Ovary (tissue), 9 donors: Measurements from ENCODE around the gene LHCGR. TPM values are rescaled to one million over a fixed set of nuclear protein-coding genes. Genes with fewer than 3 reads are reported as not detected.

ENCODE experiments used
- DNase-seq, 5 donors: peaks; one replicate each; pipeline ENCODE4 v3.0.0-alpha.2; 2019 to 2020
- H3K27ac ChIP-seq, 2 donors: fragments of 200-600 bp; one replicate each; pipeline versions ENCODE4 v1.5.1 to v1.8.0; 2019 to 2022
- H3K27me3 ChIP-seq: fragments of 200-600 bp; one replicate; pipeline ENCODE4 v1.8.0; 2022
- H3K36me3 ChIP-seq: fragments of 200-600 bp; sonication (generic); one replicate; pipeline ENCODE4 v1.5.1; 2019
- H3K4me1 ChIP-seq: one replicate; pipeline ENCODE4 v1.8.1; 2013; ENCODE audit warnings: mild to moderate bottlenecking, moderate library complexity; ENCODE audit not compliant: insufficient read depth
- H3K4me3 ChIP-seq: fragments of 200-600 bp; sonication (generic); one replicate; pipeline ENCODE4 v1.5.1; 2017
- H3K9me3 ChIP-seq, 2 donors: fragments of 200-600 bp in 1 of 2; sonication (generic) in 1 of 2; one replicate each; pipeline versions ENCODE4 v1.5.1 to v1.8.1; 2013 to 2019; ENCODE audit warnings: mild to moderate bottlenecking in 1 of 2, moderate library complexity in 1 of 2
- EP300 ChIP-seq: sonication (generic); formaldehyde crosslinking; IDR thresholded peaks from one replicate; pipeline ENCODE4 v1.6.1; 2017; ENCODE audit warnings: antibody characterized with exemption
- POLR2A ChIP-seq: fragments of 450-650 bp; IDR thresholded peaks from one replicate; pipeline ENCODE4 v1.6.1; 2017; ENCODE audit warnings: antibody characterized with exemption, mild to moderate bottlenecking, moderate library complexity
- WGBS, 3 donors: extraction: QIAGEN DNeasy Blood & Tissue Kit in 1 of 3; methylation state at CpG; one replicate each; pipeline versions ENCODE4 v1.1.5 to v1.1.7; 2013 to 2017; 5-methylcytosine and 5-hydroxymethylcytosine counted together
- intact Hi-C, 4 donors: fragments of 100-400 bp; cut with DNase I; formaldehyde crosslinking; loops; one replicate each; pipeline versions ENCODE4 v1.11.0 to v1.15.1; 2022 to 2023
- polyA plus RNA-seq, 2 donors: library from polyadenylated mRNA; stranded (reverse); fragments of 200-250 nt in 1 of 2; fragments of 350-450 nt in 1 of 2; fragmentation: Illumina TruSeq in 1 of 2; extraction: RNeasy Lipid Tissue Mini Kit (QIAGEN cat#74804) in 1 of 2; gene quantifications; one replicate each; pipeline ENCODE4 v1.2.3, GENCODE V29; 2013 to 2014
- small RNA-seq: library from RNA; depleted of rRNA; stranded (forward); fragments of <200 nt; gene quantifications from one replicate; pipeline ENCODE3, GENCODE V24; 2016
- total RNA-seq, 7 donors: library from RNA; depleted of rRNA in 2 of 7; stranded (reverse); fragments of >200 nt in 2 of 7; fragmentation: NEBNext Ultra II Directional in 3 of 7; extraction: Animal tissue kit (Norgen Biotek cat#: 25700) in 3 of 7; gene quantifications; one replicate each; pipeline versions ENCODE4 v1.1.0 to v1.2.4, GENCODE V29; 2016 to 2023
- TF ChIP-seq, protein P1 (sequence below), 3 donors: fragments of 450-650 bp in 2 of 3; fragments of 200-600 bp in 1 of 3; IDR thresholded peaks; one replicate each; pipeline versions ENCODE4 v1.5.1 to v1.8.0; 2016 to 2022; ENCODE audit warnings: antibody characterized with exemption in 3 of 3, mild to moderate bottlenecking in 1 of 3
- donor health status: DM: no; HTN: no; CAD: no; lungs with moderate emphysema.
- donor health status: DM: no; HTN: no; CAD: no.
- donor health status: Bipolar disorder and iron deficiency.
- donor health status: DM: yes; HTN: yes; CAD: no.
- donor health status: DM: no; HTN: no; CAD: no.
- donor health status: DM: yes; HTN: yes; CAD: no.

LHCGR gene
- total and polyA plus RNA-seq, 9 donors, result 0.35 to 91.2 (median 1.7) TPM

DNA sequence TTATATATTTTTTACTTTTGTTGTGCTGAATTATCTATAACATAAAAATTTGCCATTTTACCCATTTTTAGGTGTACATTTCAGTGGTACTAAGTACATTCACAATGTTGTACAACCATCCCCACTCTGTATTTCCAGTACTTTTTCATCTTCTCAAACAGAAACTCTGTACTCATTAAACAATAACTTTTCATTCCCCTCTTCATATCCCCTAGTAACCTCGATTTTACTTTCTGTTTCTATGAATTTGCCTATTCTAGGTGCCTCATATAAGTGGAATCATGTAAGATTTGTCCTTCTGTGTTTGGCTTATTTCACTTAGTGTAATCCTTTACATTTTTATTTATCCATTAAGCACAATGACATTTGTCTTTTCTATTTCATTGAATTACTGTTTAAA is 86.5 kb downstream of the LHCGR start:
- intact Hi-C loops, result no loop called here
- DNase-seq, result no peak
- 84 to 85% (median 85%) methylated on average over 1 of the region's 1 CpG for WGBS, 3 donors
- Histone ChIP-seq H3K4me1 (no peaks in the 10 kb centered on the region), H3K27ac (no peak overlapping the region), H3K36me3 (no peaks in the 10 kb centered on the region), H3K27me3 (no peaks in the 10 kb centered on the region), H3K4me3 (no peak overlapping the region), H3K9me3 (no peaks in the 10 kb centered on the region)
- TF ChIP-seq POLR2A (no peak), EP300 (no peak)
- TF ChIP-seq, protein P1, sequence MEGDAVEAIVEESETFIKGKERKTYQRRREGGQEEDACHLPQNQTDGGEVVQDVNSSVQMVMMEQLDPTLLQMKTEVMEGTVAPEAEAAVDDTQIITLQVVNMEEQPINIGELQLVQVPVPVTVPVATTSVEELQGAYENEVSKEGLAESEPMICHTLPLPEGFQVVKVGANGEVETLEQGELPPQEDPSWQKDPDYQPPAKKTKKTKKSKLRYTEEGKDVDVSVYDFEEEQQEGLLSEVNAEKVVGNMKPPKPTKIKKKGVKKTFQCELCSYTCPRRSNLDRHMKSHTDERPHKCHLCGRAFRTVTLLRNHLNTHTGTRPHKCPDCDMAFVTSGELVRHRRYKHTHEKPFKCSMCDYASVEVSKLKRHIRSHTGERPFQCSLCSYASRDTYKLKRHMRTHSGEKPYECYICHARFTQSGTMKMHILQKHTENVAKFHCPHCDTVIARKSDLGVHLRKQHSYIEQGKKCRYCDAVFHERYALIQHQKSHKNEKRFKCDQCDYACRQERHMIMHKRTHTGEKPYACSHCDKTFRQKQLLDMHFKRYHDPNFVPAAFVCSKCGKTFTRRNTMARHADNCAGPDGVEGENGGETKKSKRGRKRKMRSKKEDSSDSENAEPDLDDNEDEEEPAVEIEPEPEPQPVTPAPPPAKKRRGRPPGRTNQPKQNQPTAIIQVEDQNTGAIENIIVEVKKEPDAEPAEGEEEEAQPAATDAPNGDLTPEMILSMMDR (IDR thresholded peaks at IDR 0.05), result no peak

DNA sequence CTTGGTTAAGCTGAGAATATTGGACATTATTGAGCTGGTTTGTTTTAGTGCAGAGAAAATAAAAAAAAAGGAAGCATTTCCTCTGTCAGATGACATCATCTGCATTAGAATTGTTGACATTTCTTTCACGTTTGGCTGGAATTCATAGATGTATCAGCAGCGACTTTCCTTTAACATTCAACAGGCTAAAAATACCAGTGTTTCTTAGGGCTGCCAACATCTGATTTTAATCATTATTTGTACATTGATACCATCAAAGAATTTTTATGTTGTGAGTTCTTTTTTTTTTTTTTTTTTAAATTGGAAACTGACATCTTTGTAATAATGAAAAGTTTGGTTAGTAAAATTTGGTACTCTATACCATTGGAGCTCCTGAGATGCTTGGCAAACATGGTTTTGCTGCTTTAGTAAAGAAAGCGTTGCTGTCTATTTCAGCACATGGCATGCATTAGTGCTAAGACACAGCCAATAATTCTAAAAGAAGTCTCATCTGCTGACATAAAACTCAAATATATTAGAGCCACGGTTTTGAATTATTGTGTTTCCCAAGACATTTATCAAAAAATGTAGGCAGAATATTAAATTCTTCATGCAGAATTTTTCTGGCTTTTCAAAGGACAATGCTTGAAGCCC is 104.2 kb downstream of the LHCGR start:
- TF ChIP-seq, protein P1 (IDR thresholded peaks at IDR 0.05), result no peak
- TF ChIP-seq POLR2A (no peak), EP300 (no peak)
- DNase-seq, result no peak
- no peaks in the 10 kb centered on the region for H3K27me3 ChIP-seq
- H3K4me3 ChIP-seq, result no peak overlapping the region
- H3K27ac ChIP-seq, result no peak overlapping the region
- no peaks in the 10 kb centered on the region for H3K36me3 ChIP-seq
- intact Hi-C loops, result no loop called here
- no peaks in the 10 kb centered on the region for H3K9me3 ChIP-seq
- WGBS, 3 donors, result 27 to 29% (median 28%) methylated on average over 4 of the region's 4 CpGs
- H3K4me1 ChIP-seq, result no peaks in the 10 kb centered on the region

DNA sequence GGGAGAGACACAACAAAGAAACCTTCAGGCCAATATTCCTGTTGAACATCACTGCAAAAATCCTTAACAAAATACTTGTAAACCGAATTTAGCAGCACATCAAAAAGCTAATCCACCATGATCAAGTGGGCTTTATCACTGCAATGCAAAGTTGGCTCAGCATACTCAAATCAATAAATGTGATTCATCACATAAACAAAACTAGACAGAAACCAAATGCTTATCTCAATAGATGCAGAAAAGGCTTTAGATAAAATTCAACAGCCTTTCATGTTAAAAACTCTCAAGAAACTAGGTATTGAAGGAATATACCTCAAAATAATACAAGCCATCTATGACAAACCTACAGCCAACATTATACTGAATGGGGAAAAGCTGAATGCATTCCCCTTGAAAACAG is 117.3 kb downstream of the LHCGR start:
- Histone ChIP-seq H3K36me3 (no peaks in the 10 kb centered on the region), H3K4me1 (no peaks in the 10 kb centered on the region), H3K27ac (no peak overlapping the region), H3K27me3 (no peaks in the 10 kb centered on the region), H3K4me3 (no peak overlapping the region), H3K9me3 (no peaks in the 10 kb centered on the region)
- no peak for DNase-seq
- intact Hi-C loops, result no loop called here
- 72 to 94% (median 75%) methylated on average over 1 of the region's 1 CpG for WGBS, 3 donors
- TF ChIP-seq POLR2A, result no peak
- no peak for TF ChIP-seq EP300
- TF ChIP-seq, protein P1 (IDR thresholded peaks at IDR 0.05), result no peak

Small RNAs within 50 kb of the gene (small RNA-seq; reads per million reads assigned to genes)
- not detected for gene ELOBP3

Other genes starting within 250 kb of the LHCGR start
- gene STON1, start 225.6 kb downstream of the LHCGR start, total RNA-seq, result 10 to 100 TPM; 17.7 to 52.5 (median 38.0) TPM
- gene STON1, start 225.6 kb downstream of the LHCGR start, polyA plus RNA-seq, result 10 to 100 TPM; 26.5 to 46.0 TPM
- gene GTF2A1L, start 137.9 kb downstream of the LHCGR start, total RNA-seq, result 10 to 100 TPM in 1 of 7 donors, 1 to 10 TPM in 4, not detected in 2; 2.1 to 13.8 (median 3.5) TPM
- 1 to 10 TPM in 1 of 2 donors, not detected in 1; 3.7 TPM for gene GTF2A1L, start 137.9 kb downstream of the LHCGR start, polyA plus RNA-seq